Retinal pigment epithelial cell (primary cell): ENCODE results near the gene EIF4E1B.
A peak's percentile ranks its signal among the peaks of the same experiment; 100 is the strongest.

ENCODE experiments used
- DNase-seq: peaks from one replicate; pipeline ENCODE4 v3.0.0-alpha.2; 2010; ENCODE audit warnings: low read depth
- H3K4me3 ChIP-seq: 2 replicates; pipeline ENCODE4 v1.5.1; 2011; ENCODE audit warnings: mild to moderate bottlenecking, low read length, control low read depth, moderate library complexity
- TF ChIP-seq, protein P1 (sequence below): conservative IDR thresholded peaks from 2 replicates; pipeline ENCODE4 v1.5.1; 2011; ENCODE audit warnings: low read depth, low read length, control low read depth, inconsistent platforms

EIF4E1B gene

GRCh38 chr5:176654856-176655255 is 24.4 kb downstream of the EIF4E1B start:
- H3K4me3 ChIP-seq, result no peak overlapping the region
- DNase-seq, result no peak
- TF ChIP-seq, protein P1, sequence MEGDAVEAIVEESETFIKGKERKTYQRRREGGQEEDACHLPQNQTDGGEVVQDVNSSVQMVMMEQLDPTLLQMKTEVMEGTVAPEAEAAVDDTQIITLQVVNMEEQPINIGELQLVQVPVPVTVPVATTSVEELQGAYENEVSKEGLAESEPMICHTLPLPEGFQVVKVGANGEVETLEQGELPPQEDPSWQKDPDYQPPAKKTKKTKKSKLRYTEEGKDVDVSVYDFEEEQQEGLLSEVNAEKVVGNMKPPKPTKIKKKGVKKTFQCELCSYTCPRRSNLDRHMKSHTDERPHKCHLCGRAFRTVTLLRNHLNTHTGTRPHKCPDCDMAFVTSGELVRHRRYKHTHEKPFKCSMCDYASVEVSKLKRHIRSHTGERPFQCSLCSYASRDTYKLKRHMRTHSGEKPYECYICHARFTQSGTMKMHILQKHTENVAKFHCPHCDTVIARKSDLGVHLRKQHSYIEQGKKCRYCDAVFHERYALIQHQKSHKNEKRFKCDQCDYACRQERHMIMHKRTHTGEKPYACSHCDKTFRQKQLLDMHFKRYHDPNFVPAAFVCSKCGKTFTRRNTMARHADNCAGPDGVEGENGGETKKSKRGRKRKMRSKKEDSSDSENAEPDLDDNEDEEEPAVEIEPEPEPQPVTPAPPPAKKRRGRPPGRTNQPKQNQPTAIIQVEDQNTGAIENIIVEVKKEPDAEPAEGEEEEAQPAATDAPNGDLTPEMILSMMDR, result no peak

GRCh38 chr5:176656467-176656990 is 26.1 kb downstream of the EIF4E1B start:
- TF ChIP-seq, protein P1, result no peak
- DNase-seq, result no peak
- no peak overlapping the region for H3K4me3 ChIP-seq

- DNase-seq, result no peak
- no peak overlapping the region for H3K4me3 ChIP-seq
- TF ChIP-seq, protein P1, result peak; percentile 92
These were observed 27.6 kb downstream of the EIF4E1B start for GRCh38 chr5:176658007-176658599.

- H3K4me3 ChIP-seq, result no peak overlapping the region
- DNase-seq, result no peak
- TF ChIP-seq, protein P1, result no peak
These were observed 28.5 kb downstream of the EIF4E1B start for GRCh38 chr5:176658817-176659511.

DNA sequence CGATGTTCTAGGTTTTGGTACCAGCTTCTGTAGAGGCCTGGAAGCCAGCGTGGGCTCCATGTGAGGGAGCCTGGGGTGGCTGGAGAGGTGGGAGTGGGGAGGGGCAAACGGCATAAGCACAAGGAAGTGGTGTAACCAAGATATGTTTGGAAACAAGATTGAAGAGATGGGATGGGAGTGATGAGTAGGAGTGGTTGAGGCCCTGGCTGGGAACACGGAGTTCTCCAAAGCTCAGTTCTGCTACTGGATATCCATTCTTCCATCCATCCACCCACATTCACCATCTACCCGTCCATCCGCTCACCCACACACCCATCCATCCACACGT is 29.0 kb downstream of the EIF4E1B start:
- TF ChIP-seq, protein P1, result no peak
- H3K4me3 ChIP-seq, result no peak overlapping the region
- DNase-seq, result no peak

- H3K4me3 ChIP-seq, result no peak overlapping the region
- DNase-seq, result no peak
- TF ChIP-seq, protein P1, result no peak
These were observed 29.5 kb downstream of the EIF4E1B start for GRCh38 chr5:176659860-176660461.

DNA sequence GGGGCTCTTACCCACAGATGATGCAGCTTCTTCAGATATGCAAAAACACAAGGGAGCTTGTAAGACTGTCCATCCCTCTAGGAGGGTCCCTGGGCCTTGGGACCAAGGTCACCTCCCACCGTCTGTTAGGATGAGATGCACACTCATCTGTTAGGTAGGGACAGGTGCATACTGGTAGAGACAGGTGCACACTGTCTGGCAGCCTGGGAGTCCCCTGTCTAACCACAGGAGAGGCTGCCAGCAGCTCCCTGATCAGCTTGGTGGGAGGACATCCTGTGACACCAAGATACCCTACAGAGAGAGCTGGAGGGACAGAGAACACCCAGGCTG is 30.0 kb downstream of the EIF4E1B start:
- H3K4me3 ChIP-seq, result no peak overlapping the region
- no peak for DNase-seq
- TF ChIP-seq, protein P1, result no peak
